ENCODE measurements around the gene ARHGAP15. TPM values are rescaled to one million over a fixed set of nuclear protein-coding genes. Genes with fewer than 3 reads are reported as not detected.

Gene ARHGAP15
- total RNA-seq, 1 donor from 2014 or later, result 9.1 TPM

GRCh38 chr2:143732076-143732475, 602.9 kb downstream of the ARHGAP15 start:
- Histone ChIP-seq H3K9me3 (no peaks in the 10 kb centered on the region), H3K36me3 (no peaks in the 10 kb centered on the region), H3K4me3 (no peak overlapping the region), H3K27me3 (no peaks in the 10 kb centered on the region), H3K4me1 (no peaks in the 10 kb centered on the region), H3K27ac (no peak overlapping the region)
- no peak for DNase-seq (ENCODE audit: extremely low spot score in 2 of 2)
- intact Hi-C loops (cut with DNase I), result no loop called here
- no peak for TF ChIP-seq POLR2AphosphoS5 (IDR thresholded peaks at IDR 0.05; ENCODE audit: insufficient read depth in 1 of 2, low read depth in 1 of 2)
- TF ChIP-seq, protein P1, sequence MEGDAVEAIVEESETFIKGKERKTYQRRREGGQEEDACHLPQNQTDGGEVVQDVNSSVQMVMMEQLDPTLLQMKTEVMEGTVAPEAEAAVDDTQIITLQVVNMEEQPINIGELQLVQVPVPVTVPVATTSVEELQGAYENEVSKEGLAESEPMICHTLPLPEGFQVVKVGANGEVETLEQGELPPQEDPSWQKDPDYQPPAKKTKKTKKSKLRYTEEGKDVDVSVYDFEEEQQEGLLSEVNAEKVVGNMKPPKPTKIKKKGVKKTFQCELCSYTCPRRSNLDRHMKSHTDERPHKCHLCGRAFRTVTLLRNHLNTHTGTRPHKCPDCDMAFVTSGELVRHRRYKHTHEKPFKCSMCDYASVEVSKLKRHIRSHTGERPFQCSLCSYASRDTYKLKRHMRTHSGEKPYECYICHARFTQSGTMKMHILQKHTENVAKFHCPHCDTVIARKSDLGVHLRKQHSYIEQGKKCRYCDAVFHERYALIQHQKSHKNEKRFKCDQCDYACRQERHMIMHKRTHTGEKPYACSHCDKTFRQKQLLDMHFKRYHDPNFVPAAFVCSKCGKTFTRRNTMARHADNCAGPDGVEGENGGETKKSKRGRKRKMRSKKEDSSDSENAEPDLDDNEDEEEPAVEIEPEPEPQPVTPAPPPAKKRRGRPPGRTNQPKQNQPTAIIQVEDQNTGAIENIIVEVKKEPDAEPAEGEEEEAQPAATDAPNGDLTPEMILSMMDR (IDR thresholded peaks at IDR 0.05), result no peak
- TF ChIP-seq POLR2A (IDR thresholded peaks at IDR 0.05), result no peak

DNA sequence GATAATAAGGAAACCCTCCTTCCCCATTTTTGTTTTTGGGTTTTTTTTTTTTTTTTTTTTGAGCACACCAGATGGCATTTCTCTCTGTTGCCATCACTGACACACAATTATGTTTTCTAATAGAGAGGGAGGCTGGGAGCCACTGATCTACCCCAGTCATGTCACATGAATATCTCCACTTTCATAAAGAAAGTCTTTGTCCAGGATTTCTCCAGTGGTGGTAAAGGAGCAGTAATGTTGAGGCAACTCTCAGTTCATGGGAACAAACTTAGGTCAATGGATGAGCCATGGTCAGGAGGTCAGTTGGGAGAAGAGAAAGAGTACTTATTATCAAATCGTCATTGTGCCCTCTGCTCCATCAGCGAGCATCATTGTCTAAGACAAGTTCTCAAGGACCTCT, 603.7 kb downstream of the ARHGAP15 start:
- intact Hi-C loops (cut with DNase I), result no loop called here
- Histone ChIP-seq H3K36me3 (no peaks in the 10 kb centered on the region), H3K27me3 (no peaks in the 10 kb centered on the region), H3K9me3 (no peaks in the 10 kb centered on the region), H3K27ac (no peak overlapping the region), H3K4me1 (no peaks in the 10 kb centered on the region), H3K4me3 (no peak overlapping the region)
- TF ChIP-seq POLR2AphosphoS5 (IDR thresholded peaks at IDR 0.05; ENCODE audit: insufficient read depth in 1 of 2, low read depth in 1 of 2), result no peak
- TF ChIP-seq POLR2A (IDR thresholded peaks at IDR 0.05), result no peak
- TF ChIP-seq, protein P1 (IDR thresholded peaks at IDR 0.05), result no peak
- DNase-seq (ENCODE audit: extremely low spot score in 2 of 2), result no peak

- H3K4me3 ChIP-seq, result no peak overlapping the region
- H3K36me3 ChIP-seq, result no peaks in the 10 kb centered on the region
- intact Hi-C loops (cut with DNase I), result no loop called here
- DNase-seq (ENCODE audit: extremely low spot score in 2 of 2), result no peak
- H3K4me1 ChIP-seq, result no peaks in the 10 kb centered on the region
- no peaks in the 10 kb centered on the region for H3K9me3 ChIP-seq
- H3K27ac ChIP-seq, result no peak overlapping the region
- H3K27me3 ChIP-seq, result no peaks in the 10 kb centered on the region
- TF ChIP-seq, protein P1 (IDR thresholded peaks at IDR 0.05), result no peak
- TF ChIP-seq POLR2AphosphoS5 (IDR thresholded peaks at IDR 0.05; ENCODE audit: insufficient read depth in 1 of 2, low read depth in 1 of 2) (no peak), POLR2A (IDR thresholded peaks at IDR 0.05) (no peak)
Measured at GRCh38 chr2:143734507-143734906, 605.3 kb downstream of the ARHGAP15 start.

- intact Hi-C loops (cut with DNase I), result no loop called here
- no peaks in the 10 kb centered on the region for H3K4me1 ChIP-seq
Measured at GRCh38 chr2:143736904-143737303, 607.7 kb downstream of the ARHGAP15 start.

DNA sequence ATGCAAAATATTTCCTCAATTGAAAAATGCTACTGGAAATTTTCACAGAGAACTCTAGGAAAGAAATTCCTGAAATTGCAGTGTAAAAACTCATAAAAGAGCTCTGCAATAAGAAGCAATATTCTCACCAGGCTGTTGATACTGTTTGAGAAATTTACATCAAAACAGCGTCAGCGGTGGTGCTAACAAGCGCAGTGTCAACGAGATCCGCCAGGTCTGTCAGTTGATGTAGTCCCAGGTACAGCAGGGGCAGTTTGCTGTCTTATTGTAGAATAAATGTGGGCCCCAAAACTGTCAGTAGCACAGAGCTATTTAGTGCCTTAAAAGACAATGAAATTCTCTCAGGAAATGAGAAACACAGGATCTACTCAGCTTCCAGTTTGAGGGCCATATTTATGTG, 611.2 kb downstream of the ARHGAP15 start:
- no peak for DNase-seq (ENCODE audit: extremely low spot score in 2 of 2)
- intact Hi-C loops (cut with DNase I), result no loop called here
- TF ChIP-seq POLR2A (IDR thresholded peaks at IDR 0.05) (no peak), POLR2AphosphoS5 (IDR thresholded peaks at IDR 0.05; ENCODE audit: insufficient read depth in 1 of 2, low read depth in 1 of 2) (no peak)
- TF ChIP-seq, protein P1 (IDR thresholded peaks at IDR 0.05), result no peak
- Histone ChIP-seq H3K27ac (no peak overlapping the region), H3K9me3 (no peaks in the 10 kb centered on the region), H3K4me1 (no peaks in the 10 kb centered on the region), H3K4me3 (no peak overlapping the region), H3K36me3 (no peaks in the 10 kb centered on the region), H3K27me3 (no peaks in the 10 kb centered on the region)

More at GRCh38 chr2:143736904-143737303, 607.7 kb downstream of the ARHGAP15 start:
- DNase-seq (ENCODE audit: extremely low spot score in 2 of 2), result no peak
- Histone ChIP-seq H3K27me3 (no peaks in the 10 kb centered on the region), H3K36me3 (no peaks in the 10 kb centered on the region), H3K9me3 (no peaks in the 10 kb centered on the region), H3K27ac (no peak overlapping the region), H3K4me3 (no peak overlapping the region)
- no peak for TF ChIP-seq POLR2AphosphoS5 (IDR thresholded peaks at IDR 0.05; ENCODE audit: insufficient read depth in 1 of 2, low read depth in 1 of 2)
- TF ChIP-seq, protein P1 (IDR thresholded peaks at IDR 0.05), result no peak
- TF ChIP-seq POLR2A (IDR thresholded peaks at IDR 0.05), result no peak

Measured in vagina (tissue), 2 donors.